HPDE6-E6E7 (cell line): ENCODE data around the gene CSF1R.
A peak's percentile ranks its signal among the peaks of the same experiment; 100 is the strongest.

ENCODE experiments used
- DNase-seq: peaks from one replicate; pipeline ENCODE4 v3.0.0; 2011; ENCODE audit warnings: missing footprints; ENCODE audit errors: extremely low spot score

The CSF1R gene

GRCh38 chr5:150069672-150070627 lies 16.4 kb downstream of the CSF1R start:
- DNase-seq: no peak

- no peak for DNase-seq
Observed at GRCh38 chr5:150068961-150069645, 17.3 kb downstream of the CSF1R start.

- DNase-seq: no peak
Observed at GRCh38 chr5:150068472-150068871, 17.9 kb downstream of the CSF1R start.

- DNase-seq: no peak
Observed at GRCh38 chr5:150068071-150068470, 18.3 kb downstream of the CSF1R start.

- DNase-seq: no peak
Observed at GRCh38 chr5:150067405-150067960, 18.9 kb downstream of the CSF1R start.

GRCh38 chr5:150066901-150067396 lies 19.4 kb downstream of the CSF1R start:
- DNase-seq: peak; percentile 45

GRCh38 chr5:150066436-150066835 lies 19.9 kb downstream of the CSF1R start:
- DNase-seq: no peak

GRCh38 chr5:150065886-150066285 lies 20.5 kb downstream of the CSF1R start:
- DNase-seq: no peak

GRCh38 chr5:150065346-150065745 lies 21.0 kb downstream of the CSF1R start:
- DNase-seq: no peak

- no peak for DNase-seq
Observed at GRCh38 chr5:150064681-150065220, 21.6 kb downstream of the CSF1R start.

GRCh38 chr5:150063638-150064037 lies 22.7 kb downstream of the CSF1R start:
- no peak for DNase-seq

- DNase-seq: no peak
Observed at GRCh38 chr5:150062216-150062922, 24.0 kb downstream of the CSF1R start.

- no peak for DNase-seq
Observed at GRCh38 chr5:150061538-150061995, 24.8 kb downstream of the CSF1R start.

- DNase-seq: no peak
Observed at GRCh38 chr5:150060471-150060870, 25.9 kb downstream of the CSF1R start.

- DNase-seq: no peak
Observed at GRCh38 chr5:150059623-150060022, 26.7 kb downstream of the CSF1R start.

- peak; percentile 54 for DNase-seq
Observed at GRCh38 chr5:150058480-150059126, 27.8 kb downstream of the CSF1R start.

GRCh38 chr5:150057996-150058395 lies 28.4 kb downstream of the CSF1R start:
- DNase-seq: no peak

- DNase-seq: no peak
Observed at GRCh38 chr5:150057511-150057910, 28.8 kb downstream of the CSF1R start.

GRCh38 chr5:150057052-150057451 lies 29.3 kb downstream of the CSF1R start:
- no peak for DNase-seq

GRCh38 chr5:150056075-150056443 lies 30.3 kb downstream of the CSF1R start:
- no peak for DNase-seq
